Right atrium auricular region (tissue), 2 donors: Measurements from ENCODE around the gene STAT1. TPM values are rescaled to one million over a fixed set of nuclear protein-coding genes. Genes with fewer than 3 reads are reported as not detected.

Experiments
- DNase-seq: peaks from one replicate; pipeline ENCODE4 v3.0.0-alpha.2; 2019; ENCODE audit warnings: low spot score
- H3K27ac ChIP-seq, 2 donors: fragments of 200-600 bp; sonication (generic); 1 replicate in 1 of 2; 2 replicates in 1 of 2; pipeline ENCODE4 v1.5.1; 2016 to 2019
- H3K27me3 ChIP-seq, 2 donors: fragments of 200-600 bp; sonication (generic); one replicate each; pipeline versions ENCODE4 v1.5.1 to v1.6.0; 2017 to 2019
- H3K36me3 ChIP-seq: fragments of 200-600 bp; sonication (generic); one replicate; pipeline ENCODE4 v1.5.1; 2016
- H3K4me1 ChIP-seq, 2 donors: fragments of 200-600 bp; sonication (generic); one replicate each; pipeline versions ENCODE4 v1.5.1 to v1.6.0; 2017 to 2019
- H3K4me3 ChIP-seq, 2 donors: fragments of 200-600 bp; sonication (generic); 1 replicate in 1 of 2; 2 replicates in 1 of 2; pipeline ENCODE4 v1.5.1; 2017 to 2019; ENCODE audit warnings: mild to moderate bottlenecking in 1 of 2, moderate library complexity in 1 of 2
- H3K9me3 ChIP-seq, 2 donors: fragments of 200-600 bp; sonication (generic); one replicate each; pipeline ENCODE4 v1.5.1; 2019
- total RNA-seq, 2 donors: library from RNA; depleted of rRNA; stranded (reverse); fragments of >200 nt; gene quantifications; one replicate each; pipeline ENCODE4 v1.1.0, GENCODE V29; 2016
- TF ChIP-seq, protein P1 (sequence below), 2 donors: fragments of 200-600 bp; sonication (generic); IDR thresholded peaks; one replicate each; pipeline ENCODE4 v1.5.1; 2019; ENCODE audit warnings: antibody characterized with exemption in 2 of 2

Gene STAT1
- total RNA-seq, 2 donors from 2014 or later: 34.8 to 36.6 TPM

DNA sequence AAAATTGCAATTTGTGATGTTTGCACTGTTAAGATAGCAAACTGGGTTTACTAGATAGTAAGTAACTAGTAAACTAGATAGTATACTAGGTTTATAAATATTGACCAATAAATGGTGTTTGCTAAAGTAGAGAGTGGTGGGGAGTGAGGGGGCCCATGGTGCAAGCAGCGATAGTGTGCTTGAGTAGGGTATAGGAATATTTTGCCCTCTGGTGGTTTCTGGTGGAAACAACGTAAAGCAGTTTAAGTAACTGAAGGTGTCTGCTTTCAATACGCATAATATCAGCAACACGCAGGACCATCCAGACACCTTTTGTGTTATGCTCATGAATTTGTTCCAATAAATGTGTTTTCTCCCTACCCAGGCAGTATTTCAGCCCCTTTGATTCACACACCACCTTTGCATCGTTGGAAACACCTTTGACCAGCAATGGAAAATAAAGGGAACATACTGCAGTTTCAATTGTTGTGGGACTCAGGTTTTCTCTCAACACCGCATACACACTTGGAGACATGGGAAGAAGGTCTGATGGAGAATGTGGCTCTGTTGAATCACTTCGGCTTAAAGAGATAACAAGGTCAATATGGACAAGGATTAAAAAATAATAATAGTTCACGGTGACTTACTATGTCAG, 16.7 kb upstream of the STAT1 start:
- H3K4me3 ChIP-seq: no peak overlapping the region
- TF ChIP-seq, protein P1, sequence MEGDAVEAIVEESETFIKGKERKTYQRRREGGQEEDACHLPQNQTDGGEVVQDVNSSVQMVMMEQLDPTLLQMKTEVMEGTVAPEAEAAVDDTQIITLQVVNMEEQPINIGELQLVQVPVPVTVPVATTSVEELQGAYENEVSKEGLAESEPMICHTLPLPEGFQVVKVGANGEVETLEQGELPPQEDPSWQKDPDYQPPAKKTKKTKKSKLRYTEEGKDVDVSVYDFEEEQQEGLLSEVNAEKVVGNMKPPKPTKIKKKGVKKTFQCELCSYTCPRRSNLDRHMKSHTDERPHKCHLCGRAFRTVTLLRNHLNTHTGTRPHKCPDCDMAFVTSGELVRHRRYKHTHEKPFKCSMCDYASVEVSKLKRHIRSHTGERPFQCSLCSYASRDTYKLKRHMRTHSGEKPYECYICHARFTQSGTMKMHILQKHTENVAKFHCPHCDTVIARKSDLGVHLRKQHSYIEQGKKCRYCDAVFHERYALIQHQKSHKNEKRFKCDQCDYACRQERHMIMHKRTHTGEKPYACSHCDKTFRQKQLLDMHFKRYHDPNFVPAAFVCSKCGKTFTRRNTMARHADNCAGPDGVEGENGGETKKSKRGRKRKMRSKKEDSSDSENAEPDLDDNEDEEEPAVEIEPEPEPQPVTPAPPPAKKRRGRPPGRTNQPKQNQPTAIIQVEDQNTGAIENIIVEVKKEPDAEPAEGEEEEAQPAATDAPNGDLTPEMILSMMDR (IDR thresholded peaks at IDR 0.05): peak; percentile 60 to 73
- no peaks in the 10 kb centered on the region for H3K9me3 ChIP-seq
- no peaks in the 10 kb centered on the region for H3K27me3 ChIP-seq
- no peak overlapping the region for H3K27ac ChIP-seq
- H3K36me3 ChIP-seq: no peaks in the 10 kb centered on the region
- peaks cover 0 to 6% of the 10 kb centered on the region in 2 donors for H3K4me1 ChIP-seq
- no peak for DNase-seq

DNA sequence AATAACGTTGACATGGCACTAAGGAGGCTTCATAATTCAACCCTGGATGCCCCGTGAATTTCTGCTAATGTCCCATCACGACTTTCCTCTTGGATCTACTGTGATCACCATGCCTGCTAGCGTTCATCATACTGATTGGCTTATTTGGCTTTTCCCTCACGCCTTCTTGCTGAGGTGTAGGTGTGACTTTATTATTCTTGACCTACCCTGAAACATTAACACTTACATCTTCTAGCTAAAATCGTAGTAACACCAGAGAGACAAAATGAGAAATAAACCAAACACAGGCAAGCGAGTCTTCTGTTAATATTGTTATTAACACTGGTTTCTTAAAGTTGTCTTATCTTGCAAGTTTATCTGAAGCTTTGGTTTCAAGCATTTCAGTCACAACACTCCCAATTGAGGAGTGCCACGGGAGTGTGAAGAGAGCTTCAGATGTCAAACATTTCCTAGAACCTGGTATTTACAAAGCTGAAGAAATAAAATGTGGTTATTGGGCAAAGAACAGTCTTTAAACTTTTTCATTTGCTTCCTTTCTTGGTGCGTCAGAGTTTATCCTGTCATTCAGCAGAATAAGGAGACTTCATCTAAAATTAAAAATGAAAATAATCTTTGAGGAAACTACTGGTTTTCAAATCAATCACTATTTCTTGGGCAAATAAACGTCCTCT, 15.4 kb upstream of the STAT1 start:
- TF ChIP-seq, protein P1 (IDR thresholded peaks at IDR 0.05): no peak
- Histone ChIP-seq H3K27me3 (no peaks in the 10 kb centered on the region), H3K4me3 (no peak overlapping the region), H3K36me3 (no peaks in the 10 kb centered on the region), H3K27ac (no peak overlapping the region), H3K9me3 (no peaks in the 10 kb centered on the region), H3K4me1 (peaks cover 0 to 6% of the 10 kb centered on the region in 2 donors)
- DNase-seq: no peak

DNA sequence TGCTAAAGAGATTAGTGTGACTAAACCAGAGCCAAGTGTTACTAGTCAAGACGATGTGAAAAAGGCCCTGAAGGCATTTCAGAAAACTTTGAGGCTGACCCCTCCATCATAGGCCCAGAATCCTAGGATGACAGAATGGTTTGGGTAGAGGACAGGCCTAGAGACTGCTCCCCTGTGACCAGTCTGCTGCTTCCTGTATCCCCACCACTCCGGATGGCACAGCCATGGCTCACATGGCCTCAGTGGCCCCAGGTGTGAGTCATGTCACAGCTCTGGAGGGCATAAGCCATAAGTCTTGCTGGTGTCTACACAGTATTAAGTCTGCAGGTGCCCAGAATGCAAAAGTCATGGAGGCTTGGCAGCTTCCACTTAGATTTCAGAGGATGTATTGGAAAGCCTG, 12.4 kb upstream of the STAT1 start:
- H3K27ac ChIP-seq: no peak overlapping the region
- TF ChIP-seq, protein P1 (IDR thresholded peaks at IDR 0.05): no peak
- no peaks in the 10 kb centered on the region for H3K9me3 ChIP-seq
- no peaks in the 10 kb centered on the region for H3K36me3 ChIP-seq
- no peak overlapping the region for H3K4me3 ChIP-seq
- peaks cover 0 to 9% of the 10 kb centered on the region in 2 donors for H3K4me1 ChIP-seq
- DNase-seq: no peak
- H3K27me3 ChIP-seq: no peaks in the 10 kb centered on the region

DNA sequence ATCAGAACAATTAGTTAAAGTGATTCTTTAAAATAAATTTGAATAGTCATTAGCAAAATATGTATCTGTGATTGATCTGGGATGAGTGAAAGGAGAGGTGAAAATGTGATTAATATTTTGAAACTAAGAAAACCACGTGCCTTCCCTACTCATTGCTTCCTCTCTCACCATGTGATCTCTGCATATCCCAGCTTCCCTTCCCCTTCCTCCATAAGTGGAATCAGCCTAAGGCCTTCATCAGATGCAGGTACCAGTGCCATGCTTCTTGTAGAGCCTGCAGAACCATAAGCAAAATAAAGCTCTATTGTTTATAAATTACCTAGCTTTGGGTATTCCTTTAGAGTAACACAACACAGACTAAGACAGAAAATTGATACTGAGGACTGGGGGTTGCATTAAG, 11.2 kb upstream of the STAT1 start:
- Histone ChIP-seq H3K27me3 (no peaks in the 10 kb centered on the region), H3K9me3 (no peaks in the 10 kb centered on the region), H3K36me3 (no peaks in the 10 kb centered on the region), H3K4me3 (no peak overlapping the region), H3K4me1 (peaks cover 0 to 11% of the 10 kb centered on the region in 2 donors), H3K27ac (no peak overlapping the region)
- TF ChIP-seq, protein P1 (IDR thresholded peaks at IDR 0.05): no peak
- no peak for DNase-seq

DNA sequence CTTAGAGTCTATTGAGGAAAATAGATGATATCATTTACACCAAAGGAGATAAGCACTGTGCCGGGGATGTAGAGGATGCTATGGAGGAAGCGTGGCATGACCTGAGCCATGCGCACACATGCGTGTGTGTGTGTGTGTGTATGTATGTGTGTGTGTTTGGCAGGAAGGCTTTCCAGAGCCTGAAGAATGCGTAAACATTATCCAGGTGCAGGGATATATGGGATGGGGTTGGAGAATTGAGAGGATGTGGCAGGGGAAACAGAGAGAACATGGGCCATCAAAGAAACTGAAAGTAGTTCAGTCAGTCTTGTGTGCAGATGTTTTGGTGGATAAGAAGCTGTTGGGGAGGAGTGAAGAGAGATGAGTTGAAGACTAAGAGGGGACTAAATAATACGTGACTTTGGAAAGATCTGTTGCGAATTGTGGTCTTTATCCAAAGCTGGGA, 9.3 kb upstream of the STAT1 start:
- Histone ChIP-seq H3K9me3 (no peaks in the 10 kb centered on the region), H3K4me3 (no peak overlapping the region), H3K27me3 (no peaks in the 10 kb centered on the region), H3K27ac (no peak overlapping the region), H3K4me1 (peaks cover 0 to 17% of the 10 kb centered on the region in 2 donors), H3K36me3 (no peaks in the 10 kb centered on the region)
- TF ChIP-seq, protein P1 (IDR thresholded peaks at IDR 0.05): no peak
- no peak for DNase-seq
